Ovary (tissue), 9 donors: ENCODE measurements around the gene RMDN3. TPM values are rescaled to one million over a fixed set of nuclear protein-coding genes. Genes with fewer than 3 reads are reported as not detected.

Experiments used
- DNase-seq, 5 donors: peaks; one replicate each; pipeline ENCODE4 v3.0.0-alpha.2; 2019 to 2020
- H3K27ac ChIP-seq, 2 donors: fragments of 200-600 bp; one replicate each; pipeline versions ENCODE4 v1.5.1 to v1.8.0; 2019 to 2022
- H3K27me3 ChIP-seq: fragments of 200-600 bp; one replicate; pipeline ENCODE4 v1.8.0; 2022
- H3K36me3 ChIP-seq: fragments of 200-600 bp; sonication (generic); one replicate; pipeline ENCODE4 v1.5.1; 2019
- H3K4me1 ChIP-seq: one replicate; pipeline ENCODE4 v1.8.1; 2013; ENCODE audit warnings: mild to moderate bottlenecking, moderate library complexity; ENCODE audit not compliant: insufficient read depth
- H3K4me3 ChIP-seq: fragments of 200-600 bp; sonication (generic); one replicate; pipeline ENCODE4 v1.5.1; 2017
- H3K9me3 ChIP-seq, 2 donors: fragments of 200-600 bp in 1 of 2; sonication (generic) in 1 of 2; one replicate each; pipeline versions ENCODE4 v1.5.1 to v1.8.1; 2013 to 2019; ENCODE audit warnings: mild to moderate bottlenecking in 1 of 2, moderate library complexity in 1 of 2
- CTCF ChIP-seq, 3 donors: fragments of 450-650 bp in 2 of 3; fragments of 200-600 bp in 1 of 3; IDR thresholded peaks; one replicate each; pipeline versions ENCODE4 v1.5.1 to v1.8.0; 2016 to 2022; ENCODE audit warnings: antibody characterized with exemption in 3 of 3, mild to moderate bottlenecking in 1 of 3
- EP300 ChIP-seq: sonication (generic); formaldehyde crosslinking; IDR thresholded peaks from one replicate; pipeline ENCODE4 v1.6.1; 2017; ENCODE audit warnings: antibody characterized with exemption
- POLR2A ChIP-seq: fragments of 450-650 bp; IDR thresholded peaks from one replicate; pipeline ENCODE4 v1.6.1; 2017; ENCODE audit warnings: antibody characterized with exemption, mild to moderate bottlenecking, moderate library complexity
- WGBS, 3 donors: extraction: QIAGEN DNeasy Blood & Tissue Kit in 1 of 3; methylation state at CpG; one replicate each; pipeline versions ENCODE4 v1.1.5 to v1.1.7; 2013 to 2017; 5-methylcytosine and 5-hydroxymethylcytosine counted together
- intact Hi-C, 4 donors: fragments of 100-400 bp; cut with DNase I; formaldehyde crosslinking; loops; one replicate each; pipeline versions ENCODE4 v1.11.0 to v1.15.1; 2022 to 2023
- polyA plus RNA-seq, 2 donors: library from polyadenylated mRNA; stranded (reverse); fragments of 200-250 nt in 1 of 2; fragments of 350-450 nt in 1 of 2; fragmentation: Illumina TruSeq in 1 of 2; extraction: RNeasy Lipid Tissue Mini Kit (QIAGEN cat#74804) in 1 of 2; gene quantifications; one replicate each; pipeline ENCODE4 v1.2.3, GENCODE V29; 2013 to 2014
- total RNA-seq, 7 donors: library from RNA; depleted of rRNA in 2 of 7; stranded (reverse); fragments of >200 nt in 2 of 7; fragmentation: NEBNext Ultra II Directional in 3 of 7; extraction: Animal tissue kit (Norgen Biotek cat#: 25700) in 3 of 7; gene quantifications; one replicate each; pipeline versions ENCODE4 v1.1.0 to v1.2.4, GENCODE V29; 2016 to 2023
- donor health status: DM: no; HTN: no; CAD: no; lungs with moderate emphysema.
- donor health status: DM: no; HTN: no; CAD: no.
- donor health status: Bipolar disorder and iron deficiency.
- donor health status: DM: yes; HTN: yes; CAD: no.
- donor health status: DM: no; HTN: no; CAD: no.
- donor health status: DM: yes; HTN: yes; CAD: no.

RMDN3 gene
- total and polyA plus RNA-seq, 9 donors = 19.2 to 35.6 (median 23.5) TPM

- peaks cover 4% of the 10 kb centered on the region for H3K4me1 ChIP-seq
- intact Hi-C loops = no loop called here
- H3K36me3 ChIP-seq = no peaks in the 10 kb centered on the region
- DNase-seq = no peak
- TF ChIP-seq POLR2A = no peak
- H3K4me3 ChIP-seq = no peak overlapping the region
- 71 to 77% (median 76%) methylated on average over 19 to 21 of the region's 21 CpGs for WGBS, 3 donors
- H3K27ac ChIP-seq = no peak overlapping the region
- no peaks in the 10 kb centered on the region for H3K9me3 ChIP-seq
- no peaks in the 10 kb centered on the region for H3K27me3 ChIP-seq
Measured at GRCh38 chr15:40768521-40769273, 13.6 kb upstream of the RMDN3 start.

- intact Hi-C loops = no loop called here
Measured at GRCh38 chr15:40767838-40768500, 12.9 kb upstream of the RMDN3 start.

GRCh38 chr15:40766906-40767837 is 12.1 kb upstream of the RMDN3 start:
- no peak for DNase-seq
- Histone ChIP-seq H3K27ac (no peak overlapping the region), H3K4me1 (peaks cover 7% of the 10 kb centered on the region), H3K27me3 (no peaks in the 10 kb centered on the region), H3K36me3 (no peaks in the 10 kb centered on the region), H3K4me3 (no peak overlapping the region), H3K9me3 (no peaks in the 10 kb centered on the region)
- WGBS, 3 donors = 86 to 89% (median 88%) methylated on average over 32 of the region's 32 CpGs
- intact Hi-C loops = no loop called here
- TF ChIP-seq POLR2A = no peak
- TF ChIP-seq CTCF (IDR thresholded peaks at IDR 0.05) = no peak
- no peak for TF ChIP-seq EP300

More at GRCh38 chr15:40767838-40768500, 12.9 kb upstream of the RMDN3 start:
- Histone ChIP-seq H3K9me3 (no peaks in the 10 kb centered on the region), H3K4me3 (no peak overlapping the region), H3K27ac (no peak overlapping the region), H3K27me3 (no peaks in the 10 kb centered on the region), H3K4me1 (peaks cover 7% of the 10 kb centered on the region), H3K36me3 (no peaks in the 10 kb centered on the region)
- TF ChIP-seq POLR2A (no peak), EP300 (no peak), CTCF (IDR thresholded peaks at IDR 0.05) (no peak)
- DNase-seq = no peak
- 83 to 89% (median 86%) methylated on average over 29 of the region's 29 CpGs for WGBS, 3 donors

- intact Hi-C loops = no loop called here
- TF ChIP-seq EP300 (no peak), POLR2A (no peak), CTCF (IDR thresholded peaks at IDR 0.05) (no peak)
- 57 to 67% (median 62%) methylated on average over 7 of the region's 7 CpGs for WGBS, 3 donors
- H3K27me3 ChIP-seq = no peaks in the 10 kb centered on the region
- no peaks in the 10 kb centered on the region for H3K9me3 ChIP-seq
- no peak overlapping the region for H3K27ac ChIP-seq
- no peaks in the 10 kb centered on the region for H3K36me3 ChIP-seq
- no peak for DNase-seq
- no peak overlapping the region for H3K4me3 ChIP-seq
- H3K4me1 ChIP-seq = peaks cover 7% of the 10 kb centered on the region
Measured at GRCh38 chr15:40766194-40766815, 11.3 kb upstream of the RMDN3 start.
